VCaP (cell line): ENCODE measurements around the gene PAM16.

Source experiments
- H3K27ac ChIP-seq: fragments of 450-650 bp; 2 replicates; pipeline ENCODE4 v1.5.1; 2017
- CTCF ChIP-seq: fragments of 450-650 bp; conservative IDR thresholded peaks from 2 replicates; pipeline ENCODE4 v1.5.1; 2017; ENCODE audit warnings: mild to moderate bottlenecking, moderate library complexity

The PAM16 gene

GRCh38 chr16:4381072-4381934, 30.2 kb upstream of the PAM16 start:
- no peak for TF ChIP-seq CTCF
- H3K27ac ChIP-seq = no peak overlapping the region

GRCh38 chr16:4380119-4381063, 29.3 kb upstream of the PAM16 start:
- H3K27ac ChIP-seq = no peak overlapping the region
- no peak for TF ChIP-seq CTCF

GRCh38 chr16:4378999-4379690, 28.0 kb upstream of the PAM16 start:
- no peak overlapping the region for H3K27ac ChIP-seq
- no peak for TF ChIP-seq CTCF

- H3K27ac ChIP-seq = no peak overlapping the region
- TF ChIP-seq CTCF = no peak
These were observed 27.1 kb upstream of the PAM16 start for GRCh38 chr16:4378161-4378666.

- no peak overlapping the region for H3K27ac ChIP-seq
- no peak for TF ChIP-seq CTCF
These were observed 26.5 kb upstream of the PAM16 start for GRCh38 chr16:4377573-4378154.

- peak overlapping the region; percentile 83; the same call in 1 of the 2 replicates for H3K27ac ChIP-seq
- TF ChIP-seq CTCF = no peak
These were observed 25.9 kb upstream of the PAM16 start for GRCh38 chr16:4376893-4377572.
